Vagina (tissue), 2 donors: ENCODE results near the gene CARS2. TPM values are rescaled to one million over a fixed set of nuclear protein-coding genes. Genes with fewer than 3 reads are reported as not detected.
"Not testable (repeated sequence)": the region's sequence is repeated elsewhere in the genome, so short reads cannot be mapped to it uniquely, and the experiment has no call there.

ENCODE experiments used
- DNase-seq, 2 donors: peaks; one replicate each; pipeline ENCODE4 v3.0.0-alpha.2; 2017; ENCODE audit errors: extremely low spot score in 2 of 2
- H3K27ac ChIP-seq: fragments of 200-600 bp; sonication (generic); one replicate; pipeline ENCODE4 v1.5.1; 2019
- H3K27me3 ChIP-seq: fragments of 200-600 bp; sonication (generic); one replicate; pipeline ENCODE4 v1.5.1; 2019
- H3K36me3 ChIP-seq, 2 donors: fragments of 200-600 bp; sonication (generic); one replicate each; pipeline ENCODE4 v1.5.1; 2017 to 2019
- H3K4me1 ChIP-seq: fragments of 200-600 bp; sonication (generic); one replicate; pipeline ENCODE4 v1.5.1; 2019
- H3K4me3 ChIP-seq, 2 donors: fragments of 200-600 bp; sonication (generic); 1 replicate in 1 of 2; 2 replicates in 1 of 2; pipeline ENCODE4 v1.5.1; 2016 to 2019
- H3K9me3 ChIP-seq: fragments of 200-600 bp; sonication (generic); one replicate; pipeline ENCODE4 v1.5.1; 2019
- POLR2A ChIP-seq, 2 donors: fragments of 450-650 bp; IDR thresholded peaks; one replicate each; pipeline ENCODE4 v1.6.1; 2017; ENCODE audit warnings: antibody characterized with exemption in 2 of 2, mild to moderate bottlenecking in 2 of 2, moderate library complexity in 2 of 2
- POLR2AphosphoS5 ChIP-seq, 2 donors: sonication (generic); formaldehyde crosslinking; IDR thresholded peaks; one replicate each; pipeline ENCODE4 v1.9.0; 2017; ENCODE audit warnings: antibody characterized with exemption in 2 of 2, mild to moderate bottlenecking in 2 of 2, low read depth in 1 of 2; ENCODE audit not compliant: insufficient read depth in 1 of 2
- intact Hi-C: fragments of 100-400 bp; cut with DNase I; formaldehyde crosslinking; loops from one replicate; pipeline ENCODE4 v1.15.1; 2023
- total RNA-seq: library from RNA; depleted of rRNA; stranded (reverse); fragments of >200 nt; gene quantifications from one replicate; pipeline ENCODE4 v1.2.3, GENCODE V29; 2016
- TF ChIP-seq, protein P1 (sequence below), 3 experiments: fragments of 450-650 bp in 2 of 3; fragments of 200-600 bp in 1 of 3; sonication (generic) in 1 of 3; IDR thresholded peaks; one replicate each; pipeline ENCODE4 v1.5.1; 2017 to 2019; ENCODE audit warnings: antibody characterized with exemption in 3 of 3, mild to moderate bottlenecking in 2 of 3, moderate library complexity in 2 of 3

Gene CARS2
- total RNA-seq, 1 donor from 2014 or later, result 65.1 TPM

DNA sequence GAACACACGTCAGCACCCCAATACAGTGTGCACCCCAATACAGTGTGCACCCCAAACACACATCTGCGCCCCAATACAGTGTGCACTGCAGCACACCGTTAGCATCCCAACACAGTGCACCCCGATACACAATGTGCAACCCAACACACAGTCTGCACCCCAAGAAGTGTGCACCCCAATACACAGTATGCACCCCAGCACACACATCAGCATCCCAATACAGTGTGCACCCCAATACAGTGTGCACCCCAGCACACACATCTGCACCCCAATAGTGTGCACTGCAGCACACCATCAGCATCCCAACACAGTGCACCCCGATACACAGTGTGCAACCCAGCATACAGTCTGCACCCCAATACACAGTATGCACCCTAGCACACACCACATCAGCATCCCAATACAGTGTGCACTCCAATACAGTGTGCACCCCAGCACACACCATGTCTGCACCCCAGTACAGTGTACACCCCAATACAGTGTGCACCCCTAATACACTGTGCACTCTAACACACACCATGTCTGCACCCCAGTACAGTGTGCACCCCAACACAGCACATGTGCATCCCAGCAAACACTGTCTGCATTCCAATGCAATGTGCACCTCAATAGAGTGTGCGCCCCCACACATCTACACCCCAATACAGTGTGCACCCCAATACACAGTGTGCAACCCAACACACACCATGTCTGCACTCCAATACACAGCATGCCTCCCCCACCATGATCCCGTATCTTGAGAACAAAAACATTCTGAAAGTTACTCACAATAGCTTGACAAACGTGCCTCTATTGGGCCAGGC lies 855 bp upstream of the CARS2 start:
- H3K4me3 ChIP-seq, result peak overlapping the region; percentile 72 to 95
- H3K27ac ChIP-seq, result peak overlapping the region; percentile 65
- no peaks in the 10 kb centered on the region for H3K9me3 ChIP-seq
- H3K27me3 ChIP-seq, result no peaks in the 10 kb centered on the region
- TF ChIP-seq POLR2A (IDR thresholded peaks at IDR 0.05), result no peak
- TF ChIP-seq, protein P1, sequence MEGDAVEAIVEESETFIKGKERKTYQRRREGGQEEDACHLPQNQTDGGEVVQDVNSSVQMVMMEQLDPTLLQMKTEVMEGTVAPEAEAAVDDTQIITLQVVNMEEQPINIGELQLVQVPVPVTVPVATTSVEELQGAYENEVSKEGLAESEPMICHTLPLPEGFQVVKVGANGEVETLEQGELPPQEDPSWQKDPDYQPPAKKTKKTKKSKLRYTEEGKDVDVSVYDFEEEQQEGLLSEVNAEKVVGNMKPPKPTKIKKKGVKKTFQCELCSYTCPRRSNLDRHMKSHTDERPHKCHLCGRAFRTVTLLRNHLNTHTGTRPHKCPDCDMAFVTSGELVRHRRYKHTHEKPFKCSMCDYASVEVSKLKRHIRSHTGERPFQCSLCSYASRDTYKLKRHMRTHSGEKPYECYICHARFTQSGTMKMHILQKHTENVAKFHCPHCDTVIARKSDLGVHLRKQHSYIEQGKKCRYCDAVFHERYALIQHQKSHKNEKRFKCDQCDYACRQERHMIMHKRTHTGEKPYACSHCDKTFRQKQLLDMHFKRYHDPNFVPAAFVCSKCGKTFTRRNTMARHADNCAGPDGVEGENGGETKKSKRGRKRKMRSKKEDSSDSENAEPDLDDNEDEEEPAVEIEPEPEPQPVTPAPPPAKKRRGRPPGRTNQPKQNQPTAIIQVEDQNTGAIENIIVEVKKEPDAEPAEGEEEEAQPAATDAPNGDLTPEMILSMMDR (IDR thresholded peaks at IDR 0.05), result no peak
- TF ChIP-seq POLR2AphosphoS5 (IDR thresholded peaks at IDR 0.05; ENCODE audit: insufficient read depth in 1 of 2, low read depth in 1 of 2), result no peak
- no peak for DNase-seq
- peaks cover 50% of the 10 kb centered on the region for H3K4me1 ChIP-seq
- intact Hi-C loops, result loop anchor here (10.0 kb wide), 1 partner anchor 108 kb away; no protein-coding TSS in a partner anchor
- peaks cover 0 to 6% of the 10 kb centered on the region in 2 donors for H3K36me3 ChIP-seq

GRCh38 chr13:110705356-110705825 lies 525 bp downstream of the CARS2 start:
- H3K36me3 ChIP-seq, result peaks cover 0 to 18% of the 10 kb centered on the region in 2 donors
- intact Hi-C loops, result loop anchor here (10.0 kb wide), 1 partner anchor 109 kb away; no protein-coding TSS in a partner anchor
- no peaks in the 10 kb centered on the region for H3K9me3 ChIP-seq
- peaks cover 41% of the 10 kb centered on the region for H3K4me1 ChIP-seq
- peak overlapping the region; percentile 72 to 95 for H3K4me3 ChIP-seq
- H3K27ac ChIP-seq, result peak overlapping the region; percentile 65
- DNase-seq, result no peak
- H3K27me3 ChIP-seq, result no peaks in the 10 kb centered on the region
- no peak for TF ChIP-seq POLR2A (IDR thresholded peaks at IDR 0.05)
- TF ChIP-seq, protein P1 (IDR thresholded peaks at IDR 0.05), result no peak
- TF ChIP-seq POLR2AphosphoS5 (IDR thresholded peaks at IDR 0.05; ENCODE audit: insufficient read depth in 1 of 2, low read depth in 1 of 2), result no peak

GRCh38 chr13:110702591-110703526 lies 3.1 kb downstream of the CARS2 start:
- Histone ChIP-seq H3K4me1 (peaks cover 41% of the 10 kb centered on the region), H3K9me3 (no peaks in the 10 kb centered on the region), H3K27me3 (no peaks in the 10 kb centered on the region), H3K36me3 (peaks cover 0 to 44% of the 10 kb centered on the region in 2 donors), H3K4me3 (no peak overlapping the region), H3K27ac (no peak overlapping the region)
- intact Hi-C loops, result loop anchor here (5.0 to 10.0 kb wide), 2 partner anchors 112 to 209 kb away; no protein-coding TSS in a partner anchor
- no peak for DNase-seq
- no peak for TF ChIP-seq POLR2A (IDR thresholded peaks at IDR 0.05)
- no peak for TF ChIP-seq POLR2AphosphoS5 (IDR thresholded peaks at IDR 0.05; ENCODE audit: insufficient read depth in 1 of 2, low read depth in 1 of 2)
- TF ChIP-seq, protein P1 (IDR thresholded peaks at IDR 0.05), result no peak

- no peak for DNase-seq
- intact Hi-C loops, result loop anchor here (5.0 to 10.0 kb wide), 2 partner anchors 113 to 210 kb away; no protein-coding TSS in a partner anchor
- H3K36me3 ChIP-seq, result peaks cover 0 to 51% of the 10 kb centered on the region in 2 donors
- no peak overlapping the region for H3K27ac ChIP-seq
- TF ChIP-seq POLR2AphosphoS5 (IDR thresholded peaks at IDR 0.05; ENCODE audit: insufficient read depth in 1 of 2, low read depth in 1 of 2), result no peak
- TF ChIP-seq POLR2A (IDR thresholded peaks at IDR 0.05), result no peak
- TF ChIP-seq, protein P1 (IDR thresholded peaks at IDR 0.05), result no peak
- H3K9me3 ChIP-seq, result no peaks in the 10 kb centered on the region
- no peaks in the 10 kb centered on the region for H3K27me3 ChIP-seq
- H3K4me3 ChIP-seq, result no peak overlapping the region
- peaks cover 41% of the 10 kb centered on the region for H3K4me1 ChIP-seq
Observed at GRCh38 chr13:110702089-110702488, 3.8 kb downstream of the CARS2 start.

DNA sequence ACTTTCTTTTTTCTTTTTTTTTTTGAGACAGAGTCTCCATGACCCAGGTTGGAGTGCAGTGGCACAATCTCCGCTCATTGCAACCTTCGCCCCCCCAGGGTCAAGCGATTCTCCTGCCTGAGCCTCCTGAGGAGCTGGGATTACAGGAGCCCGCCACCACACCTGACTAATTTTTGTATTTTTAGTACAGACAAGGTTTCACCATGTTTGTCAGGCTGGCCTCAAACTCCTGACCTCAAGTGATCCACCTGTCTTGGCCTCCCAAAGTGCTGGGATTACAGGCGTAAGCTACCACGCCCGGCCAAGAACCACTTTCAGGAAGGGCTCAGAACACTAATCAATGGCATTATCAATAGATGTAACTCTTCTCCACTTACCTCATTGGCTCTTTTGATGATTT lies 4.9 kb downstream of the CARS2 start:
- not testable (repeated sequence) for H3K27me3 ChIP-seq, DNase-seq, H3K9me3 ChIP-seq, H3K27ac ChIP-seq, H3K4me3 ChIP-seq
- intact Hi-C loops, result loop anchor here (5.0 to 10.0 kb wide), 2 partner anchors 114 to 211 kb away; no protein-coding TSS in a partner anchor
- Histone ChIP-seq H3K4me1 (peaks cover 33% of the 10 kb centered on the region), H3K36me3 (peaks cover 0 to 51% of the 10 kb centered on the region in 2 donors)
